Fibroblast of skin of scalp (primary cell): ENCODE data around the gene FGG.
"Not testable (repeated sequence)": the region's sequence is repeated elsewhere in the genome, so short reads cannot be mapped to it uniquely, and the experiment has no call there.

ENCODE experiments used
- DNase-seq: peaks from one replicate; pipeline ENCODE4 v3.0.0-alpha.2; 2013

The FGG gene

GRCh38 chr4:154610582-154610981, 1.9 kb downstream of the FGG start:
- DNase-seq, result no peak

- DNase-seq, result no peak
These were observed 2.9 kb downstream of the FGG start for GRCh38 chr4:154609532-154609931.

- DNase-seq, result no peak
These were observed 3.8 kb downstream of the FGG start for GRCh38 chr4:154608361-154609252.

- no peak for DNase-seq
These were observed 5.4 kb downstream of the FGG start for GRCh38 chr4:154606728-154607723.

GRCh38 chr4:154604696-154605200, 7.7 kb downstream of the FGG start:
- no peak for DNase-seq

- no peak for DNase-seq
These were observed 9.2 kb downstream of the FGG start for GRCh38 chr4:154603033-154603943.

- no peak for DNase-seq
These were observed 9.9 kb downstream of the FGG start for GRCh38 chr4:154602404-154603020.

- no peak for DNase-seq
These were observed 14.4 kb downstream of the FGG start for GRCh38 chr4:154597798-154598774.

- DNase-seq, result not testable (repeated sequence)
These were observed 15.2 kb downstream of the FGG start for GRCh38 chr4:154597281-154597680.

GRCh38 chr4:154595807-154596206, 16.6 kb downstream of the FGG start:
- no peak for DNase-seq

- DNase-seq, result not testable (repeated sequence)
These were observed 18.1 kb downstream of the FGG start for GRCh38 chr4:154594343-154594742.

GRCh38 chr4:154593868-154594267, 18.6 kb downstream of the FGG start:
- no peak for DNase-seq

- no peak for DNase-seq
These were observed 20.6 kb downstream of the FGG start for GRCh38 chr4:154591890-154592289.

GRCh38 chr4:154590329-154591006, 22.0 kb downstream of the FGG start, which contains the start of gene FGA:
FGA (minus strand) TSS chr4:154590742; CDS start chr4:154590687, 55 bp downstream.
- DNase-seq, result no peak

GRCh38 chr4:154589296-154590197, 22.9 kb downstream of the FGG start:
- no peak for DNase-seq

GRCh38 chr4:154588198-154588597, 24.3 kb downstream of the FGG start:
- no peak for DNase-seq

- DNase-seq, result no peak
These were observed 26.0 kb downstream of the FGG start for GRCh38 chr4:154586296-154587033.
